MM.1S (cell line): Measurements from ENCODE around the gene DAB2IP.

ENCODE experiments used
- CTCF ChIP-seq: fragments of 300-600 bp; sonication (generic); IDR thresholded peaks from 2 replicates; pipeline ENCODE4 v1.5.1; 2016; ENCODE audit warnings: antibody characterized with exemption, low read length, mixed read lengths
- EZH2 ChIP-seq: fragments of 300-600 bp; sonication (generic); optimal IDR thresholded peaks from 2 replicates; pipeline ENCODE3; 2017; ENCODE audit warnings: low read depth, mild to moderate bottlenecking, antibody characterized with exemption, low read length, mixed read lengths
- EZH2phosphoT487 ChIP-seq: fragments of 300-600 bp; sonication (generic); IDR thresholded peaks from 2 replicates; pipeline ENCODE4 v1.6.1; 2018; ENCODE audit warnings: antibody characterized with exemption, low read length

GRCh38 chr9:121631978-121632418, 19.4 kb upstream of the DAB2IP start:
- TF ChIP-seq CTCF (no peak), EZH2 (no peak), EZH2phosphoT487 (no peak)
